ENCODE measurements around the gene BAIAP2L2.

BAIAP2L2 gene

GRCh38 chr22:38036392-38037062 lies 74.0 kb downstream of the BAIAP2L2 start:
- no peak for DNase-seq

- DNase-seq: no peak
Observed at GRCh38 chr22:38035530-38035885, 75.0 kb downstream of the BAIAP2L2 start.
